Endothelial cell of umbilical vein (primary cell): ENCODE data around the gene HDGFL2.

Source experiments
- EZH2 ChIP-seq: IDR thresholded peaks from 2 replicates; pipeline ENCODE4 v1.6.1; 2012; ENCODE audit warnings: borderline replicate concordance, low read depth, mild to moderate bottlenecking, moderate library complexity, low read length, inconsistent platforms; ENCODE audit not compliant: severe bottlenecking
- FOS ChIP-seq: IDR thresholded peaks from 2 replicates; pipeline ENCODE4 v1.6.1; 2011; ENCODE audit warnings: mild to moderate bottlenecking, low read length, moderate library complexity, borderline replicate concordance; ENCODE audit not compliant: insufficient read depth
- TF ChIP-seq, protein P1 (sequence below), 2 donors: IDR thresholded peaks; 1 replicate in 1 of 2; 2 replicates in 1 of 2; pipeline ENCODE4 v1.5.1; 2011; ENCODE audit warnings: low read length in 2 of 2, mild to moderate bottlenecking in 2 of 2, moderate library complexity in 2 of 2, control low read depth in 1 of 2, inconsistent platforms in 1 of 2, low read depth in 1 of 2; ENCODE audit not compliant: insufficient read depth in 1 of 2; ENCODE audit errors: extremely low read depth in 1 of 2
- TF ChIP-seq, protein P2 (sequence below): IDR thresholded peaks from 2 replicates; pipeline ENCODE4 v1.6.1; 2011; ENCODE audit not compliant: insufficient read depth, insufficient read length

DNA sequence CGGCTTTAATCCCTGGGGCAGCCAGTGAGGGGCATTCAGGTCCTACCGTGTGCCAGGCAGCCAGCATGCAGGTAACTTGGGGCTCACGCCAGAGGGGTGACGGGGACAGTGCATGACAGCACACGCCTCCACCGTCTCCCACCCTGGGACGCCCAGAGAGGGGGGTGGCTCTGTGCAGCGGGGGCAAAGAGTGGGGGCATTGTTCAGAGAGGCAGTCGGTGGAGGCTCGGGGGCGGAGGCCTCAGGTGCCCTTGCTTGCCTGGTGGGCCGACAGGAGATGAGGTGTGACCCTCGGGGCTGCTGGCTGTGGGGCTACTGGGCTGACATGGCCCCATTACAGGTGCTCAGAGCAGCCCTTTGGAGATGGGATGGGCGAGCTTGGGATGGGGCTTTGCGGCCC, 27.8 kb downstream of the HDGFL2 start:
- TF ChIP-seq FOS (no peak), EZH2 (no peak)
- TF ChIP-seq, protein P1, sequence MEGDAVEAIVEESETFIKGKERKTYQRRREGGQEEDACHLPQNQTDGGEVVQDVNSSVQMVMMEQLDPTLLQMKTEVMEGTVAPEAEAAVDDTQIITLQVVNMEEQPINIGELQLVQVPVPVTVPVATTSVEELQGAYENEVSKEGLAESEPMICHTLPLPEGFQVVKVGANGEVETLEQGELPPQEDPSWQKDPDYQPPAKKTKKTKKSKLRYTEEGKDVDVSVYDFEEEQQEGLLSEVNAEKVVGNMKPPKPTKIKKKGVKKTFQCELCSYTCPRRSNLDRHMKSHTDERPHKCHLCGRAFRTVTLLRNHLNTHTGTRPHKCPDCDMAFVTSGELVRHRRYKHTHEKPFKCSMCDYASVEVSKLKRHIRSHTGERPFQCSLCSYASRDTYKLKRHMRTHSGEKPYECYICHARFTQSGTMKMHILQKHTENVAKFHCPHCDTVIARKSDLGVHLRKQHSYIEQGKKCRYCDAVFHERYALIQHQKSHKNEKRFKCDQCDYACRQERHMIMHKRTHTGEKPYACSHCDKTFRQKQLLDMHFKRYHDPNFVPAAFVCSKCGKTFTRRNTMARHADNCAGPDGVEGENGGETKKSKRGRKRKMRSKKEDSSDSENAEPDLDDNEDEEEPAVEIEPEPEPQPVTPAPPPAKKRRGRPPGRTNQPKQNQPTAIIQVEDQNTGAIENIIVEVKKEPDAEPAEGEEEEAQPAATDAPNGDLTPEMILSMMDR (IDR thresholded peaks at IDR 0.05; ENCODE audit: extremely low read depth in 1 of 2, insufficient read depth in 1 of 2, low read depth in 1 of 2, low read length in 2 of 2), result no peak
- TF ChIP-seq, protein P2, sequence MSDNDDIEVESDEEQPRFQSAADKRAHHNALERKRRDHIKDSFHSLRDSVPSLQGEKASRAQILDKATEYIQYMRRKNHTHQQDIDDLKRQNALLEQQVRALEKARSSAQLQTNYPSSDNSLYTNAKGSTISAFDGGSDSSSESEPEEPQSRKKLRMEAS, result no peak
